HepG2 (cell line): Measurements from ENCODE around the gene TMEM187. TPM values are rescaled to one million over a fixed set of nuclear protein-coding genes. Genes with fewer than 3 reads are reported as not detected.

ENCODE experiments used
- ATF4 ChIP-seq, 2 experiments: fragments of 450-650 bp in 1 of 2; sonication (generic) in 1 of 2; formaldehyde crosslinking; IDR thresholded peaks; 2 replicates each; pipeline versions ENCODE4 v1.5.0 to v1.8.0; 2020 to 2022; ENCODE audit warnings: mild to moderate bottlenecking in 1 of 2, missing genetic modification reagents in 1 of 2
- BATF2 ChIP-seq: sonication (generic); formaldehyde crosslinking; IDR thresholded peaks from 2 replicates; pipeline ENCODE4 v1.8.0; 2022; ENCODE audit warnings: mild to moderate bottlenecking, missing genetic modification reagents, moderate library complexity
- CENPBD1 ChIP-seq: sonication (generic); formaldehyde crosslinking; IDR thresholded peaks from 2 replicates; pipeline ENCODE4 v1.8.0; 2022; ENCODE audit warnings: missing genetic modification reagents, low read depth, mild to moderate bottlenecking, borderline replicate concordance
- MAFG ChIP-seq: sonication (generic); formaldehyde crosslinking; IDR thresholded peaks from 2 replicates; pipeline ENCODE4 v1.5.1; 2020; ENCODE audit warnings: mild to moderate bottlenecking, missing genetic modification reagents
- MXI1 ChIP-seq: IDR thresholded peaks from 3 replicates; pipeline ENCODE4 v1.6.1; 2012; ENCODE audit warnings: low read depth, low read length, inconsistent platforms, borderline replicate concordance
- NFE2L2 ChIP-seq: fragments of 150-350 bp; IDR thresholded peaks from 2 replicates; pipeline ENCODE4 v1.6.1; 2014; ENCODE audit warnings: low read length
- RARG ChIP-seq: sonication (generic); formaldehyde crosslinking; IDR thresholded peaks from 2 replicates; pipeline ENCODE4 v1.4.0; 2020; ENCODE audit warnings: low read depth, mild to moderate bottlenecking, missing genetic modification reagents
- RERE ChIP-seq: IDR thresholded peaks from 2 replicates; pipeline ENCODE4 v1.6.1; 2016; ENCODE audit warnings: low read depth, missing genetic modification reagents, missing compliant biosample characterization
- THAP11 ChIP-seq: IDR thresholded peaks from 2 replicates; pipeline ENCODE4 v1.6.1; 2016; ENCODE audit warnings: missing biosample characterization, missing genetic modification reagents
- ZBTB44 ChIP-seq: sonication (generic); formaldehyde crosslinking; IDR thresholded peaks from 2 replicates; pipeline ENCODE4 v1.4.0; 2020; ENCODE audit warnings: missing genetic modification reagents
- ZC3H13 ChIP-seq: sonication (generic); formaldehyde crosslinking; IDR thresholded peaks from 2 replicates; pipeline ENCODE4 v1.8.1; 2023; ENCODE audit warnings: mild to moderate bottlenecking, missing genetic modification reagents, moderate library complexity
- ZNF333 ChIP-seq: sonication (generic); formaldehyde crosslinking; IDR thresholded peaks from 2 replicates; pipeline ENCODE4 v1.4.0; 2020; ENCODE audit warnings: mild to moderate bottlenecking, missing genetic modification reagents, borderline replicate concordance
- ZNF432 ChIP-seq: sonication (generic); formaldehyde crosslinking; IDR thresholded peaks from 2 replicates; pipeline ENCODE4 v1.5.0; 2020; ENCODE audit warnings: missing genetic modification reagents, mild to moderate bottlenecking, borderline replicate concordance
- ZNF503 ChIP-seq: sonication (generic); formaldehyde crosslinking; IDR thresholded peaks from 2 replicates; pipeline ENCODE4 v1.4.0; 2020; ENCODE audit warnings: missing genetic modification reagents
- ZNF563 ChIP-seq: sonication (generic); formaldehyde crosslinking; IDR thresholded peaks from 2 replicates; pipeline ENCODE4 v1.8.0; 2022; ENCODE audit warnings: mild to moderate bottlenecking, moderate library complexity, missing genetic modification reagents
- ZNF670 ChIP-seq: sonication (generic); formaldehyde crosslinking; IDR thresholded peaks from 2 replicates; pipeline ENCODE4 v1.8.0; 2022; ENCODE audit warnings: mild to moderate bottlenecking, missing genetic modification reagents, borderline replicate concordance
- ZNF75D ChIP-seq: sonication (generic); formaldehyde crosslinking; IDR thresholded peaks from 2 replicates; pipeline ENCODE4 v1.8.1; 2023; ENCODE audit warnings: missing genetic modification reagents, mild to moderate bottlenecking, borderline replicate concordance
- ZZZ3 ChIP-seq: sonication (generic); formaldehyde crosslinking; IDR thresholded peaks from 2 replicates; pipeline ENCODE4 v1.4.0; 2020; ENCODE audit warnings: missing genetic modification reagents, mild to moderate bottlenecking, borderline replicate concordance
- polyA plus RNA-seq, 8 experiments: library from polyadenylated mRNA; depleted of rRNA in 3 of 8; stranded (reverse) in 7 of 8; unstranded in 1 of 8; fragments of >200 nt; fragmentation: Illumina TruSeq in 4 of 8; extraction: Trizol in 4 of 8; gene quantifications; 2 replicates each; pipeline versions ENCODE4 v1.2.1 to v1.2.3, GENCODE V29; 2011 to 2016; ENCODE audit warnings: low read depth in 4 of 8, missing spikeins in 1 of 8, mixed read lengths in 1 of 8; ENCODE audit not compliant: insufficient read depth in 1 of 8
- total RNA-seq, 5 experiments: library from RNA; depleted of rRNA; stranded (reverse); fragments of >200 nt; fragmentation: Illumina TruSeq; extraction: Trizol; gene quantifications; 2 replicates each; pipeline ENCODE4 v1.2.3, GENCODE V29; 2016; ENCODE audit warnings: low read depth in 1 of 5

TMEM187 gene
- total and polyA plus RNA-seq, 2 of the 13 experiments (the other 11 are each of a cell fraction or from before 2014, with no cell fraction given) = 2.2 to 6.2 TPM

- TF ChIP-seq ZC3H13 (no peak), NFE2L2 (no peak), RARG (CRISPR knock-in tag) (no peak), ZNF503 (CRISPR knock-in tag) (no peak), ZBTB44 (CRISPR knock-in tag) (no peak), ATF4 (CRISPR knock-in tag; IDR thresholded peaks at IDR 0.05) (no peak), ZNF75D (CRISPR knock-in tag) (no peak), ZNF333 (CRISPR knock-in tag) (no peak), BATF2 (CRISPR knock-in tag) (no peak), ZNF670 (CRISPR knock-in tag) (no peak), CENPBD1 (no peak), ZNF563 (CRISPR knock-in tag) (no peak), ZZZ3 (no peak), ZNF432 (CRISPR knock-in tag) (no peak), RERE (CRISPR knock-in tag) (no peak), THAP11 (peak; percentile 44), MAFG (CRISPR knock-in tag) (no peak), MXI1 (peak; percentile 32; the same call in 1 of the 3 replicates)
Measured at GRCh38 chrX:153947009-153947769, 25.4 kb upstream of the TMEM187 start (continued).
